Jurkat, Clone E6-1 (cell line): ENCODE results near the gene TAAR2.

Experiments used
- DNase-seq: peaks from one replicate; pipeline ENCODE4 v3.0.0-alpha.2; 2011; ENCODE audit warnings: low read depth, low spot score
- H3K4me3 ChIP-seq: 2 replicates; pipeline ENCODE4 v1.5.1; 2011; ENCODE audit warnings: mild to moderate bottlenecking, low read length, control low read depth, moderate library complexity

The TAAR2 gene

DNA sequence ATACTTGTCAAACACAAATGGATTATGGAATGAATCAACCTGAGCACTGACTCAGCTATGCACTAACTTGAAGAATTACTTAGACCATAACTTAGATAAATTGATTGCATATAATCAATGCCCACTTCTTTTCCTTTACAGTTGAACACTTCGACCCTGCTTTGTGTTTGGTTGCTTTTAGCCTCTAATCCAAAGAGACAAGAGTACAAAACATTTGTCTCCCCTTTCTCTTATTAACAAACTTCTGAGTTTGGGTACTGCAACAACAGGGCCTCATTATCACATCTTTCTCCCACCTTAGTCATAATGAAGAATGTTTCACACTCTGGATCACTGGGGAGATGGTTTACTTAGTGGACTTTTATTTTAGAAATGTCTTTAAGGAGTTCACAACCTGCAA is 56.5 kb downstream of the TAAR2 start:
- no peak overlapping the region for H3K4me3 ChIP-seq
- DNase-seq = no peak
